ENCODE measurements around the gene SUN3. TPM values are rescaled to one million over a fixed set of nuclear protein-coding genes. Genes with fewer than 3 reads are reported as not detected.

The SUN3 gene
- total and polyA plus RNA-seq, 2 of the 13 experiments (the other 11 are each of a cell fraction or from before 2014, with no cell fraction given): not detected

GRCh38 chr7:47991741-47992311 lies 37.1 kb downstream of the SUN3 start (continued):
- TF ChIP-seq NFIB (CRISPR knock-in tag; IDR thresholded peaks at IDR 0.05; ENCODE audit: borderline replicate concordance) (no peak), ZFP90 (CRISPR knock-in tag; IDR thresholded peaks at IDR 0.05; ENCODE audit: borderline replicate concordance) (no peak), MLXIP (CRISPR knock-in tag; IDR thresholded peaks at IDR 0.05; ENCODE audit: borderline replicate concordance) (no peak), RXRA (CRISPR knock-in tag; IDR thresholded peaks at IDR 0.05) (peak; percentile 62), SMARCE1 (IDR thresholded peaks at IDR 0.05; ENCODE audit: borderline replicate concordance) (no peak), ZNF597 (CRISPR knock-in tag; IDR thresholded peaks at IDR 0.05) (no peak), ZNF205 (CRISPR knock-in tag; IDR thresholded peaks at IDR 0.05) (no peak), ZFP36L1 (CRISPR knock-in tag; IDR thresholded peaks at IDR 0.05) (no peak), ZFX (CRISPR knock-in tag; IDR thresholded peaks at IDR 0.05; ENCODE audit: low read depth) (peak; percentile 50), EP300 (IDR thresholded peaks at IDR 0.05; ENCODE audit: low read depth in 2 of 2, low read length in 2 of 2) (no peak), EP300 (CRISPR knock-in tag; IDR thresholded peaks at IDR 0.05; ENCODE audit: borderline replicate concordance) (peak; percentile 38; the same call in 1 of the 2 replicates), ESRRA (CRISPR knock-in tag; IDR thresholded peaks at IDR 0.05; ENCODE audit: low read depth) (peak; percentile 34; the same call in 1 of the 2 replicates), TCF7 (IDR thresholded peaks at IDR 0.05; ENCODE audit: low read depth) (no peak), TEAD3 (CRISPR knock-in tag; optimal IDR thresholded peaks at IDR 0.05; ENCODE audit: borderline replicate concordance) (peak; percentile 6), ZSCAN31 (CRISPR knock-in tag; IDR thresholded peaks at IDR 0.05; ENCODE audit: low read depth) (peak; percentile 58; the same call in 1 of the 2 replicates), ATAD3A (CRISPR knock-in tag; IDR thresholded peaks at IDR 0.05) (no peak), RARA (CRISPR knock-in tag; IDR thresholded peaks at IDR 0.05) (no peak), ATF4 (CRISPR knock-in tag; IDR thresholded peaks at IDR 0.05) (no peak), HMGXB4 (CRISPR knock-in tag; IDR thresholded peaks at IDR 0.05; ENCODE audit: borderline replicate concordance in 1 of 2, low read depth in 1 of 2) (peak; percentile 52 to 76; a peak in 2 of 4 replicates), MAX (IDR thresholded peaks at IDR 0.05) (peak; percentile 47; the same call in 1 of the 2 replicates), TARDBP (CRISPR knock-in tag; IDR thresholded peaks at IDR 0.05) (no peak), MYC (CRISPR knock-in tag; IDR thresholded peaks at IDR 0.05; ENCODE audit: borderline replicate concordance) (peak; percentile 49; the same call in 1 of the 2 replicates)

All from HepG2 (cell line).